ENCODE measurements around the gene CDH4. TPM values are rescaled to one million over a fixed set of nuclear protein-coding genes. Genes with fewer than 3 reads are reported as not detected.

Gene CDH4
- total RNA-seq (under 1 TPM in 6 of 10 donors, not detected in 4; 0.05 to 0.25 (median 0.09) TPM), polyA plus RNA-seq (under 1 TPM in 1 of 2 donors, not detected in 1; 0.04 TPM)
- long read RNA-seq, donor 1 = 0 reads
- long read RNA-seq, donor 2, partial matches to known transcripts = 0 of 7 reads
- long read RNA-seq, donor 2, other reads (novel, unspliced or antisense) = 7 of 7 reads
- long read RNA-seq, donor 3 = 0 reads

DNA sequence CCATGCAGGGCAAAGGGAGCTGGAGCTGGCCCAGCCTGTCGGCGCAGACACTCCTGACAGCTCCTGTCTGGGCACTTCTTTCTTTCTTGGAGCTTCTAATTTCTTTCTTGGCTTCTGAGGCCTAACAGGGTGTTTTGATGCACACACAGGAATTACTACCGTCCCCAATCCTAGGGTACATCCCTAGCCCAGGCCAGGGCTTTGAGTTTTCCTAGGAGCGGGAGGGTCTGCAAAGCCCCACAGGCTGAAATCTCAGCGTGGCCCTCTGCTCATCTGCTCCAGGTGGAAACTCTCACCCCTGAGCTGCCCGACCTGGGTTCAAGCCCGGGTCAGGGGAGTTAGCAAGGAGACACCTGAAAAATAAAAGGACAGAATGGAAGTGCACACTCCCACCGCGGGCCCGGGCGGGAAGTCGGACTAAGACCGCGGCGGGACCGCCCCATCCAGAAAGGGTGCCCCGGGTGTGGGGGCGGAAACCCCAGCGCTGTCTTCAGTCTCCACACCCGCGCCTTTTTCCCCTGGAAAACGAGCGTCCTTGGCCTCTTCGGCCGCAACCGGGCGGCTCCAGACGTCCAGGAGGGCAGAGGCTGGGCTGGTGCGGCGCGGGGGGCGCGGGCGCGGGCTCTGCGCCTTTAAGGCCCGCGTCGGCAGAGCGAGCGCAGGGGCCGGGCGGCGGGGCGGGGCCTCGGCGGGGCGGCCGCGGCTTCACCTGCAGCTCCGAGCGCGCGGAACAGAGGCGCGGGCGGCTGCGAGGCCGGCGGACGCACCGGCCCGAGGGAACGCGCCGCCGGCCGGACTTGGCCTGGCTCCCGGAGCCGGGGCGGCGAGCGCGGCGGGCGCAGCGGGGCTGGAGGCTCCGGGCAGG lies at the start of gene CDH4:
Gene CDH4, plus strand, starts transcription at position 733 of the 865 bp plus-strand sequence.
- DNase-seq = no peak
- peaks cover 0 to 15% (median 3%) of the 10 kb centered on the region in 9 donors for H3K4me1 ChIP-seq
- H3K27me3 ChIP-seq = peaks cover 21 to 95% (median 84%) of the 10 kb centered on the region in 7 donors
- peak within 1 kb of the TSS in 9 of 10 donors; percentile 14 to 44 (median 35) for H3K4me3 ChIP-seq
- ATAC-seq = no peak
- TF ChIP-seq, protein P1, sequence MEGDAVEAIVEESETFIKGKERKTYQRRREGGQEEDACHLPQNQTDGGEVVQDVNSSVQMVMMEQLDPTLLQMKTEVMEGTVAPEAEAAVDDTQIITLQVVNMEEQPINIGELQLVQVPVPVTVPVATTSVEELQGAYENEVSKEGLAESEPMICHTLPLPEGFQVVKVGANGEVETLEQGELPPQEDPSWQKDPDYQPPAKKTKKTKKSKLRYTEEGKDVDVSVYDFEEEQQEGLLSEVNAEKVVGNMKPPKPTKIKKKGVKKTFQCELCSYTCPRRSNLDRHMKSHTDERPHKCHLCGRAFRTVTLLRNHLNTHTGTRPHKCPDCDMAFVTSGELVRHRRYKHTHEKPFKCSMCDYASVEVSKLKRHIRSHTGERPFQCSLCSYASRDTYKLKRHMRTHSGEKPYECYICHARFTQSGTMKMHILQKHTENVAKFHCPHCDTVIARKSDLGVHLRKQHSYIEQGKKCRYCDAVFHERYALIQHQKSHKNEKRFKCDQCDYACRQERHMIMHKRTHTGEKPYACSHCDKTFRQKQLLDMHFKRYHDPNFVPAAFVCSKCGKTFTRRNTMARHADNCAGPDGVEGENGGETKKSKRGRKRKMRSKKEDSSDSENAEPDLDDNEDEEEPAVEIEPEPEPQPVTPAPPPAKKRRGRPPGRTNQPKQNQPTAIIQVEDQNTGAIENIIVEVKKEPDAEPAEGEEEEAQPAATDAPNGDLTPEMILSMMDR (IDR thresholded peaks at IDR 0.05) = no peak
- no peaks in the 10 kb centered on the region for H3K9me3 ChIP-seq
- no peaks in the 10 kb centered on the region for H3K36me3 ChIP-seq
- H3K27ac ChIP-seq = no peak within 1 kb of the TSS
- intact Hi-C loops (cut with DNase I) = no loop called here
- WGBS, 2 donors = 4 to 5% methylated on average over 50 to 78 of the region's 78 CpGs

DNA sequence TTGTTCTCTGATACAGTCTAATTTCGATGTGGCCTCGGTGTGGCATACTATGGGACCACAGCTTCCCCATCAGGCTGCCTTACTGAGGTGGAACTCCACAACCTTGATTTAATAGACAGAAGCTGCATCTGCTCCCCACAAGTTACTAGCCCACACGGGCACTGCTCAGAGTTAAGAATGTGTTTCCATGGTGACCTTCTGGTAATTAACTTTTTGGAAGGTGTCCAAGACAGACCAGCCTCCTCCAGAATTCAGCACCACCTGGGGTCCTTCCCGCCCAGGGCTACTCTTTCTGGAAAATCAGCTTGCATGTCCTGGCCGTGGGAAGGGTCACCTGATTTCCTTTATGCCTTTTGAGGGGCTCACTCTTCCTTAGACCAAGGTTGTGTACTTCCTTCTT lies 48.7 kb upstream of the CDH4 start:
- DNase-seq = no peak
- H3K9me3 ChIP-seq = peaks cover 0 to 13% (median 0%) of the 10 kb centered on the region in 11 donors
- ATAC-seq = no peak
- H3K27me3 ChIP-seq = peaks cover 0 to 61% (median 20%) of the 10 kb centered on the region in 7 donors
- no peak overlapping the region for H3K4me3 ChIP-seq
- no peak overlapping the region for H3K27ac ChIP-seq
- no peaks in the 10 kb centered on the region for H3K36me3 ChIP-seq
- no peaks in the 10 kb centered on the region for H3K4me1 ChIP-seq
- WGBS, 2 donors = 56 to 59% methylated on average over 5 of the region's 5 CpGs
- TF ChIP-seq, protein P1 (IDR thresholded peaks at IDR 0.05) = no peak
- intact Hi-C loops (cut with DNase I) = no loop called here

DNA sequence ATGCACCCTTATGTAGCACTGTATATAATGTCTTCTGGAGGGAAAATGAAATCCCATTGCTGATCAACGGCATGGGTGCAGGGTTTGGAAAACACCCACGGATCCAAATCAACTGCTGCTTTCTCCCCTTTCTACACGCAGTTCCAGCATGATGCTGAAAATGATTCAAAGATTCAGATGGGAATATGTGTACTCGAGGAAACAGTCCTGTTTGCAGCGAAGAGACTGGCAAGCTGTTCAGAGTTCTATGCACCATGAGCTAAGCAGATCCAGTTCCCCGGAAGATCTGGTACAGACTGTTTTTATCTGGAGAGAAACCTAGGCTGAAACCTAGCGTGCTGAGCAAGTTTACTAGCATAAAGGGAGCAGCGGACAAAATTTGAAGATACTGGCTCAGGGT lies 47.9 kb upstream of the CDH4 start:
- Histone ChIP-seq H3K27ac (no peak overlapping the region), H3K4me1 (no peaks in the 10 kb centered on the region), H3K4me3 (no peak overlapping the region), H3K9me3 (peaks cover 0 to 13% (median 0%) of the 10 kb centered on the region in 11 donors), H3K27me3 (peaks cover 0 to 52% (median 19%) of the 10 kb centered on the region in 7 donors), H3K36me3 (no peaks in the 10 kb centered on the region)
- intact Hi-C loops (cut with DNase I) = no loop called here
- TF ChIP-seq, protein P1 (IDR thresholded peaks at IDR 0.05) = no peak
- WGBS, 2 donors = 83 to 88% methylated on average over 8 of the region's 8 CpGs
- no peak for DNase-seq
- no peak for ATAC-seq

DNA sequence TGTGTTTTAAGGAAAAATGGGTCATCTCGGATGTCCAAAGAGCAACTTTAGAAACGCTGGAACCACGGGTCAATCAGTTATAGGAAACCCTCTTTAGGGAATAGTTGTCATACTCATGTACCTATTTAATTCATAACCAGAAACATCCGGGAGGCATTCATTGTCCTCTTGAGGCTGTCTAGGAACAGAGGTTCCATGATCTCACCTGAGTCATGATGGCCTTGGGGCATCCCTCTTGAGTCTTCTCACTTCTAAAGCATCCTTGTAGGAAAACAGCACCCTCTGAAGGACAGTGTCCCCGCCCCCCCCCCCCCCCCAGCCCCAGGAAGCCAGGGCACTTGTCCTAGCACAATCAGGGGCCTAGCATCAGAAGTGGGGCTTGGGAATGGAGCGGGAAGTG lies 46.3 kb upstream of the CDH4 start:
- TF ChIP-seq, protein P1 (IDR thresholded peaks at IDR 0.05) = no peak
- H3K27ac ChIP-seq = no peak overlapping the region
- H3K4me1 ChIP-seq = no peaks in the 10 kb centered on the region
- peaks cover 0 to 9% (median 0%) of the 10 kb centered on the region in 11 donors for H3K9me3 ChIP-seq
- no peaks in the 10 kb centered on the region for H3K36me3 ChIP-seq
- 76 to 84% methylated on average over 6 of the region's 6 CpGs for WGBS, 2 donors
- no peak overlapping the region for H3K4me3 ChIP-seq
- intact Hi-C loops (cut with DNase I) = no loop called here
- DNase-seq (no peak), ATAC-seq (no peak)
- peaks cover 0 to 47% (median 19%) of the 10 kb centered on the region in 7 donors for H3K27me3 ChIP-seq

Measured in heart right ventricle (tissue), 16 donors.